GM19467 (cell line): ENCODE measurements around the gene ZP2.
"Not testable (repeated sequence)": the region's sequence is repeated elsewhere in the genome, so short reads cannot be mapped to it uniquely, and the experiment has no call there.

ENCODE experiments used
- ATAC-seq: cut with Tn5 transposase; IDR thresholded peaks from one replicate; pipeline ENCODE4 v1.9.1; 2021; ENCODE audit warnings: mild to moderate bottlenecking, moderate library complexity; ENCODE audit not compliant: unreplicated experiment

Gene ZP2

DNA sequence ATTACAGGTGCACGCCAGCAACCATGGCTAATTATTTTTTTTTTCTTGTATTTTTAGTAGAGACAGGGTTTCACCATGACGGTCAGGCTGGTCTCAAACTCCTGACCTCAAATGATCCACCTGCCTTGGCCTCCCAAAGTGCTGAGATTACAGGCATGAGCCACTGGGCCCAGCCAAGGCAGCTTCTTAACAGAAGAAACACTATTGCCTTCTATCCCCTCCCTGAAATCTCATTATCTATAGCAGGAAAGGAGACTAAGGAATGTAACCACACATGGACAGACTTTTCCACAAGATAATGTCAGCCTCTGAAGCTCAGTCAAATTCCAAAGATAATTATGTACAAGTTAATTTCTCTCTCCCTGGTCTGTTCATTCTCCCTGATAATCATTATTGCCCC, 5.7 kb upstream of the ZP2 start:
- no peak for ATAC-seq

DNA sequence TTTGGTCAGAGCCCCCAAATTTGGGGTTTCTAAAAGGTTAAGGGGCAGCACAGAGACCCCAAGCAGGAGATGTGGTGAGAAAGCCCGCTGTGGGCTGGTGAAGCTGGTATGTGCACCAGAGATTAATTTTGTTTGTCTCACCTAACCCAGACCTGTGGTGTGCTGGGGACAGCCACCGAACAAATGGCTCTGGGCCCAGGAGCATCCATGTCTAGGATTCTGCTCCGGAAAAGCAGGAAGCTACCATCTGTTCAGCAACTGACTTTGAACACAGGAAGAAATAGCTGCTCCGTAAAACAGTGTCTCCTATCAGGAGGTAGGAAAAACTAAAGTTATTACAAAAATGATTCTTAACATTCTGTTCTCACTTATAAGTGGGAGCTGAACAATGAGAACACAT, 2.7 kb upstream of the ZP2 start:
- no peak for ATAC-seq

DNA sequence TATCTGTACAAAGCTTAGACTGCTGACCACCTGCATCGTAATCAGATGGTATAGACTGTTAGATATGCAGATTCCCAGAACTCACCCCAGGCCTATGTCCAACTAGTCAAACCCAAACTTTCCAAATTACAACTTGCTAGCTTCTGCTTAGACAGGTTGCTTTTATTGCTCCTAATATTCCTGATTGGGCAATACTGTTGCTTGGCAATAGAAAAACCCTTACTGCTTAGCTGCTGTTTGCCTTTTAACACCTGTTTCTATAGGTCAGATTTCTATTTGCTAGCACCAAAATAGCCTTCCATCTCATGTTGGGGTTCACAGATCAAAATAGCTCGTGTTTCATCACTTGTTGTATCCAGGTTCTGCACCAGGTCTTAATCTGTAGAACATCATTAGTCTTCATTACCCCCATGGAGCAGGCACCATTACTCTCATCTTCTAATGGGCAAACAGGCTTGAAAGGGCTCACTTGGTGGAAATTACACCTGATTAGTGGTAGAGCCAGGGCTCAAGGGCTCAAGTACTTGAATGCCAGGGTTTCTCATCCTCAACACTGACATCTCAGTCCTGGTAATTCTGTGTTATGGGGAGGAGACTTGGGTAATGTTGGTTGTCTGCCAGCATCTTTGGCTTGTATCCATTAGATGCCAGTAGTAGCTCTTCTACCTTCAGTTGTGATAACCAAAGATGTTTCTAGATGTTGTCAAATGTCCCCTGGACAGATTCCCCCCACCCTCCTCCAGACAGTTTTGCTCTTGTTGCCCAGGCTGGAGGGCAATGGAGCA, 2.7 kb downstream of the ZP2 start:
- no peak for ATAC-seq

DNA sequence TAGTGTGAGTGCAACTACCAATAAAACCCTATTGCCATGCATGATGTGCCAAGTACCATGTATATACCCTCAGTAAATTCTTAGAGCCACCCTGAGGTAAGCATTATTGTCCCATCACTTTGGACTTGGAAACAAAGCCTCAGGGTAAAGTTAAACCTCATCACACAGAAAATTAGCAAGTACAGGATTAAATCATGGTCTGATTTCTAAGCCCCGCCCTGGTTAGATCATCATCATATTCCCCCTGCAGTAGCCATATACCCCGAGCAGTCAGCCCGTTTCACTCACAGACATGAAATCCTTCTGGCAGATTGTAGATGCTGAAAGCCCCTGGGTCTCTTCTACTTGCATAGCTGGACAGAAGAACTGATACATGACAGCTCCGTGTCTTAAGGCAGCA, 4.8 kb downstream of the ZP2 start:
- no peak for ATAC-seq

DNA sequence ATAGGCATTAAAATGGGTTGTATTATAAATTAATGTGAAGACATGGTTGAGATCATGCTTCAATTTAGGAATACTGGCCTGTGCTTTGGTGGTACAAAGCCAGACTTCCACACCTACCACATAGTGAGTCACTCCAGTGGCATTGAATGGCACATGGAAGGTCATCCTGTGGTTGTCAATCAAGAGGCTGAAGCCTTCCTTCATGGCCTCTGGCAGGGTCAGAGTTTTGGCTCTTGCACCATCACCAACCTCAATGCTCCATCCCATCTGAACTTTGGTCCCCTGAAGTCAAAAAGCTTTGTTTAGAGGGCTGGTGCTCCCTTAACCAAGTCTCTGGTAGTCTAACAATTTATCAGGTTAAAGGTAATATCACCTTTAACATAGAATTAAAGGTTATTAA, 6.1 kb downstream of the ZP2 start:
- no peak for ATAC-seq

DNA sequence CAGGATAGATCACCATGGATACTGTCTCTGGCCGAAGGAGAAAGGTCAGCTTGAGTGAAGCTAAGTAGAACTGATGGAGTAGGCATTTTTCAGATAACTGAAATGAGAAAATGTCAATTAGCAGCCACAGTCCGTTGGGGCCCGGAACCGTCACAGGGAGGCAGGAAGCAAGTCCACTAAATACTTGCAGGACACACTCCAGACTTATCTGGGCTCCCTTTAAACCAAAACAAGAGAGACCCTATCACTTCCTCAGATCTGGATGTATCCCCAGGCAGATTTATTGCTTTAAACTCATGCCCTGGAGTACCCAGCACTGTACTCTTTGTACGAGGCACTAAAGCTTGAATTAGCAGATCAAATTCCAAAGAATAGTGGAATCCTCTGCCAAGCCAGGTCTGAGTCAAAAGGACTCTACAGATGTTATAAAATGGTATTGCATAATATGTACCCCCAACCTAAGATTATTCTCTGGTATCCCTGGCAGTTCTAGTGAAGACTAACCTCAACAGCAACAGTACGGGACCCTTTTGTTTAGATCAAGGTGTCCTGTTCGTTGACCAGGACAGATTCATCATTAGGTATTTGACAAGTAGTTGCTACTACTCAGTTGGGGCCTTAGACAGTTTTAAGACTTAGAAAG, 8.1 kb downstream of the ZP2 start:
- ATAC-seq = no peak

DNA sequence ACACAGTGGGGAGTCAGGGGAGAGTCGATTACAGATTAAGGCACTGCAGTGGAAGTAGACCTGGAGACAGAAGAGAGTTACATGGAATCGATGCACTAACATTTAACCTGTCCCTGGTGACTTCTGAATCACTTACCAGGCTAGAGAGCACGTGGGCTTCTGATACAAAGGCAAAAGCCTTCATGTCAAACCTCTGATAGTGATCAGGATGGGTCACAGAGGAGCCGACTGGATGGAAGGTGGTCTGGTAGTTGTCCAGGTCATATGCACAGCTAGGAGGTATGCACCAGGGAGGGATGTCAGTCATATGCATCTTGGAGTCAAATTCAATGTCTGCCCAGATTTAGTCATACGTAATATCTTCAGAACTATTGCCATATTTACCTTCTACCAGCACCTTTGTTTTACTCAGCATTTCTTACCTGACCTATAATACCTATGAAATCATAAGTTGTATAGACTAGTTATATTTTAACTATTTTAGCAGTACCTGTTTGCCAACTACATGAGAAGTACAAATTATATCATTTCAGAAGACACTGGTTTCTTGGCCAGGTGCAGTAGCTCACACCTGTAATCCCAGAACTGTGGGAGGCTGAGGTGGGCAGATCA, 11.7 kb downstream of the ZP2 start:
- no peak for ATAC-seq

DNA sequence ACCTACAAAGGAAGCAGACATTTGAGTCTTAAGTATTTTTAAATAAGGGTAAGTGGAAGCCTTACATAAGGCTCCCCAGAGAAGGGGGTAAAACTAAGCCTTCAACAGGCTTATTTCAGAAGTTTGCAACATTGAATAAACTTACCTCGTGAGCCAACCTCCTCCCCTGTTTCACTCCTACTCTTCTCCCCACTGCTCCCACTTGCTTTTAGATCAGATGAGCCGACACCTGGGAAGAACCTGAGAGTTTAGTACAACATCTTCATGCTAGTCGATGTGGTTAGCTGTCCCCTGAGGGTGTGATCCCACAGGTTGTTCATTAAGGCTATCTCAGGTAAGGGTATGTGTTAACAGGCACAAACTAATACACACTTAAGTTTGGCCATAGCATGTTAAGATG, 13.8 kb downstream of the ZP2 start:
- no peak for ATAC-seq

DNA sequence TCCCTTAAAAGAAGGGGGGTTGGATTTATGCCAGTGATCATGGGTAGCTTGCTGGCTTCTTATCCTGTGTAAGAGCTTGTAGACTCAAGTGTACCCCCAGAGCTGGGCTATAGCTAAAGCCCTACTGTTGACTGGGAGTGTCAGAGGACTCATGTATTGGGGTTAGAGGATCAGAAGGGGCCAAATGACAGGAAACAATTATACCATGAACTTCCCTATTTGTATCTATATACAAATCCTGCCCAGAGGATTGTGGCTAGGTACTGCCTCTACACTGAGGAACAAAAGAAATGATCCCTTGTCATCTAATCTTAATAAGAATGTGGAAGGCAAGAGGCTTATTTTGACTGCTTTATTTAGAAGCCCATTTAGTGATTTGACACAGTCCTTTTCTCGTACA, 14.3 kb downstream of the ZP2 start:
- ATAC-seq = no peak

DNA sequence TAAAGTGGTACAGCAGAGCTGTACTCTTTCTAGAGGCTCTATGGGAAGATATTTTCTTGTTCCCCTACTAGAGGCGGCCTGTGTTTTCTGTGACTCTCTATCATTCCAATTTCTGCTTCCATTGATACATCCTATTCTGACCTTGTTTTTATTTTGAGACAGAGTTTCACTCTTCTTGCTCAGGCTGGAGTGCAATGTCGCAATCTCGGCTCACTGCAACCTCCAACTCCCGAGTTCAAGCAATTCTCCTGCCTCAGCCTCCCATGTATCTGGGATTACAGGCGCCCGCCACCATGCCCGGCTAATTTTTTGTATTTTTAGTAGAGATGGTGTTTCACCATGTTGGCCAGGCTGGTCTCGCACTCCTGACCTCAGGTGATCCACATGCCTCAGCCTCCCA, 16.0 kb downstream of the ZP2 start:
- not testable (repeated sequence) for ATAC-seq

DNA sequence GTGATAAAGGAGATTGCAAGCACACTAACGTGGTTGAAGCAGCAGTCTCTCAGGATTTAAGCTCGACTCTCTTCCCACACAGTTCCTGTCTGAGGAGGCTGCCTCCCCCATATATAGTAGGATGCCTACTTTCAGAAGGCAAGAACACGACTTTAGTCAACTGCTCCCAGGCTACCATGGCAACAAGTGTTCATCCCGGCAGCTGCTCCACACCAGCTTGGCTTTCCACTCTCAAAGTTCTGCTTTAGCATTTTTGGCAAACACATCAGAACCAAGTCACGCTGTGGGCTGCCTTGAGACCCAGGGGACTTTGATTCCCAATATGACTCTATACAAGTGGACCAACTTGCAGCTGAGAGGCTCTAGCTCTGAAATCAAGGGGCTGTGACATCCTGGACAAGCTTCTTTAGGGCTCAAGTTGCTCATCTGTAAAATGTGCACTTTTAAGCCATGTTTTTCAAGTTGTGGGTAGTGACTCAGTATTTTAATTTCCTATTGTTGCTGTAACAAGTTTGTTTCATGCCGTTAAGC, 16.5 kb downstream of the ZP2 start:
- ATAC-seq = no peak

DNA sequence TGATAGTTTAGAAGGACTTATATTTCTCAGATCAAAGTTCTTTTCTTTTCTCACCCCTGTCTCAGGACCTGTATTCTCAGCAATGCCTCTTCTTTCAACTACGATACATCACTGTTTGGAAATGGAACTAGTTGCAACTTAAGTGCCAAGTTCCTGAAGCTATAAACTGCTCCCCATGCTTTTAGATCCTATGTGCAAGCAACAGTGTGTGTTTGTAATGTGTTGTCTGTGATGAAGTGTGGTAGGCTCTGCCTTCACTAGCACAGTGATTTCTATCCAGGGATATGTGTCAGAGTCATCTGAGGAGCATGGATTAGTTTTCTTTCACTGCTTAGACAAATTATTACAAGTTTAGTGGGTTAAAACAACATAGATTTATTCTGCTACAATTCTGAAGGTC, 18.4 kb downstream of the ZP2 start:
- no peak for ATAC-seq

DNA sequence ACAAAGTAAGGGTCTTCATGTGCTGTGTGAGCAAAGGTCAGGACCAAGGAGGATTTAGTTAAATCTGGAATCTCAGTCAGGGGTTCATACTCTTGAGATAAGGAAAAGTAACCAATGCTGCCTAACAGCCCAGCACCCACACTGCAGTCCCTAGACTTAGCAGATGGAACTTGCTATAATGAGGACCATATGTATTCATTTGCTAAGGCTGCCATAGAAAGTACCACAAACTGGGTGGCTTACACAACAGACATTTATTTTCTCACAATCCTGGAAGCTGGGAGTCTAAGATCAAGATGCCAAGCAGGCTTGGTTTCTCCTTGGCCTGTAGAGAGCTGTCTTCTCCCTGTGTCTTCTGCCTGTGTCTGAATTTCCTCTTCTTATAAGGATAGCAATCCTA, 20.8 kb downstream of the ZP2 start:
- ATAC-seq = no peak

DNA sequence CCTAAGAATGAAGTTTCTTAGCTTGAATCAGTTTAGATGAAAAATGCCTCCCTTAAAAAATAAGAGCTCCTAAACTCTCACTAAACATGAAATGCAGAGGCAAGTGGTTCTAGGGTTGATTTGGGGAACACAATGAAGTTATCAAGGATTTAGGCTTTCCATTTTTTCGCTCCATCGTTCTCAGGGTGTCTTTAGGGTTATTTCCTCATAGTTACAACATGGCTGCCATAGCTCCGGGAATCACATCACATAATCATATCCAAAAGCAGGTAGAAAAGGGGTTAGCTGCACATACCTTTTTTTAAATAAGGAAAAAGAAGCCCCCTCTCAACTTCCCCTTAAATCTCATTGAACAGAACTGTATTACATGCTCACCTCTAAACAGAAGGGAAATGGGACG, 21.4 kb downstream of the ZP2 start:
- ATAC-seq = no peak

DNA sequence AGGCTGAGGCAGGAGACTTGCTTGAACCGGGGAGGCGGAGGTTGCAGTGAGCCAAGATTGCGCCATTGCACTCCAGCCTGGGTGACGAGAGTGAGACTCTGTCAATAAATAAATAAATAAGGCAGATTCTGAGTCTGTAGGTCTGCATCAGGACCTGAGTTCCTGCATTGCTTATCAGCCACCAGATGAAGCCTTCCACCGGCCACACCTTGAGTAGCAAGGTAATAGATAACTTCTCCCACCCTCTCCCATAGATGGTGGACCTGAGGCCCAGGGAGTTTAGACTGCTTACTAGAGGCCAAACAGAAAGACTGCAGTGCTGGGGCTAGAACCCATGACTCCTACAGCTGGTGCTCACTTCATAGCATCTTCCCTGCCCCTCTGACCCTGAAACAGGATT, 22.1 kb downstream of the ZP2 start:
- ATAC-seq = no peak

DNA sequence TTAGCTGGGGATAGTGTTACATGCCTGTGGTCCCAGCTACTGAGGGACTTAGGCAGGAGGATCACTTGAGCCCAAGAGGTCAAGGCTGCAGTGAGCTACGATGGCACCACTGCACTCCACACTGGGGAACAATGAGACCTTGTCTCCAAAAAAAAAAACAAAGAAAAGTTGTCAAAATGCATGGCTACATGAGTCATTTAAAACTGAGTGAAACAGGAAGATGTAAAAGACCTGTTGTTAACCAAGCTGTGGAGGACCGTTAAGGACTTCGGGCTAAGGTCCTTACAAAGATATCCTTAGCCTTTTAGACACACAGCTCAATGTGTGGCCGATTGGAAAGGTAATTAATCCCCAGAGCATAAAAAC, 25.1 kb downstream of the ZP2 start:
- no peak for ATAC-seq

DNA sequence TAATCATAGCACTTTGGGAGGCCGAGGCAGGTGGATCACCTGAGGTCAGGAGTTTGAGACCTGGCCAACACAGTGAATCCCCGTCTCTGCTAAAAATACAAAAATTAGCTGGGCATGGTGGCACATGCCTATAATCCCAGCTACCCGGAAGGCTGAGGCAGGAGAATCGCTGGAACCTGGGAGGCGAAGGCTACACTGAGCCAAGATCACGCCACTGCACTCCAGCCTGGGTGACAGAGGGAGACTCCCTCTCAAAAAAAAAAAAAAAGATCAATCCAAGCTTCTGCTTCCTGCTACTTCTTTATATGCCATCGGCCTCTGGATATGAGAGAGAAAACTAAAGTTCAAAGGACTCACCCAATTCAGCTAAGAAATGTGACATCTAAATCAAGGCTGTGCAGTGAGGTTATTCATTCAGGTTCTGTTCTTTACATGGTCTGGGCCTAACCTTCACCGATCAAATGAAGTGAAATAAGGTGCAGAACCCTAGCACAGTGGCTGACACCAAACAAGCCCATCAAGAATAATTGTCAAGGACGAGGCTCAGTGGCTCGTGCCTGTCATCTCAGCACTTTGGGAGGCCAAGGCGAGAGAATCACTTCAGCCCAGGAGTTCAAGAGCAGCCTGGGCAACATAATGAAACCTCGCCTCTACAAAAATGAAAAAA, 25.6 kb downstream of the ZP2 start:
- ATAC-seq = no peak

DNA sequence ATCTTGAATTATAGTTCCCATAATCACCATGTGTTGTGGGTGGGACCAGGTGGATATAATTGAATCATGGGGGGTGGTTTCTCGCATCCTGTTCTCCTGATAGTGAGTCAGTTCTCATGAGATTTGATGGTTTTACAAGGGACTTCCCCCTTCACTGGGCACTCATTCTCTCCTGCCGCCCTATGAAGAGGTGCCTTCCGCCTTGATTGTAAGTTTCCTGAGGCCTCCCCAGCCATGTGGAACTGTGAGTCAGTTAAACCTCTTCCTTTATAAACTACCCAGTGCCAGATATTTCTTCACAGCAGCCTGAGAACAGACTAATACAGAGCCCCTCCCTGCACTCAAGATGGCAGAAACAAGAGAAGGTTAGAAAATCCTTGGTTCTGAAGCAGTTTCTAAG, 26.5 kb downstream of the ZP2 start:
- ATAC-seq = no peak

DNA sequence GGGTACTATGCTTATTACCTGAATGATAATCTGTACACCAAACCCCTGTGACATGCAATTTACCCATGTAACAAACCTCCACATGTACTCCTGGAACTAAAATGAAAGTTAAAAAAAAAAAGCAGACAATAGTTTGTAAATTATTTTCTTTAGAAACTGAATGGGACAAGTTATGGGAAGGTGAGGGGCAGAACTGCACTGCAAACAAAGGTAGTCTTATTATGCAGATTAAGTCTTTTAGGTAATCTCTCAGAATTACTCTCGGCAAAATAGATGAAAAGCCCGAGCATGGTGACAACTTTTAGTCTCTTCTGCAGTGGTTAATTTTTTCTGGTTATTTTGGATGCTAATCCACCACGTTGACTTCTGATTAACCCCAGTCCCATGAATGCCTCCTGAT, 27.4 kb downstream of the ZP2 start:
- ATAC-seq = no peak

DNA sequence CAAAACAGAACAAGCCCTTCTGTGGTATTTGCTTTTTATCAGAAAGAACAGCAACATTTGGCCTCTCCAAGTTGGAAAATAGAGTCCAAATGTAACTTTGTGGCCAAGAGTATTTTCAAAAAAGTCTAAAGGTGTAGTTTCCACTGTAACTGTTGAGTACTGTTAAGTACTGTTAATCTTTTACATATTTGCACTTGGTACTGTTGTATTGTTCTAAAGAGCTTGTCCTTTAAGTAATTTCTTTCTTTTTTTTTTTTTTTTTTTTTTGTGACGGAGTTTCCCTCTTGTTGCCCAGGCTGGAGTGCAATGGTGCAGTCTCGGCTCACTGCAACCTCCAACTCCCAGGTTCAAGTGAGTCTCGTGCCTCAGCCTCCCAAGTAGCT, 31.4 kb downstream of the ZP2 start:
- no peak for ATAC-seq

DNA sequence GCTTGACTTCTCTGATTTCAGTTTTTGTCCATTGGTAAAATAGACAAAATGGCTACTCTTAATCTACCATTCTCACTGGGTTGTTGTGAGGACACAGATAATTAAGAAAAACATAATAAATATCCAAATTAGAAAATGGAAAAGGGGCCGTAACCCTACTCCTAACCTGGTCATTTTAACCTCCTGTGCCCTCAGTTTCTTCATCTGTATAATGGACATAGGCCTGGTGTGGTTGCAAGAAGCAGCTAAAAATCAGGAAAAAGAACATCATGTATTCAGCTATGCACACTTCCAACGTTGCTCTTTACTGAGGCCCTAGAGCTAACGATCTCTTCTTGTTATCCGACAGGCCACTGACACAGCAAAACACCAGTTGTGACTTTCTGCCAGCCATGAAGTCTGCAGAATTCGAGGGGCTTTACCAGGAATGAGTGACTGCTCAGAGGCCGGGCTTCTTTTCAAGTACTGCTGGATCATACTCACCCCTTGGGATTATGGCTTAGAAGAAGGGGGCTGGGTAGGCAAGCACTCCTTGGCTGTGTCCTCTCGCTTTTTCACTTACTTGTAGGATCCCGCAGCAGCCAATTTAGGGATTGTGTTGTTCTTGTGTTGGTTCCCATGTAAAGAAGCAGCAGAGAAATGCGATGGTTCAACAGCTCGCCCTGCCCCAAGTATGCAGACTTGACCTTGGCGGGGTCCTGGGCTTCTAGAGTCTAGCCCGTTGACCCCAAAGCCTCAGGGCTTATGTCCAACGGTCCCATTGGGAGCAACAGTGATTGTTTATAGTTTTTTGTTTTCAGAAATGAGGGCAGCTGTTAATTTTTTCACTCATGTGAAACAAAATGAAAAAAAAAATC, 32.0 kb downstream of the ZP2 start:
- no peak for ATAC-seq
